Testis (tissue), 2 donors: Measurements from ENCODE around the gene LRRC2.

ENCODE experiments used
- CTCF ChIP-seq, 3 experiments: fragments of 450-650 bp in 2 of 3; fragments of 200-600 bp in 1 of 3; sonication (generic) in 1 of 3; IDR thresholded peaks; one replicate each; pipeline ENCODE4 v1.5.1; 2016 to 2019; ENCODE audit warnings: antibody characterized with exemption in 3 of 3, mild to moderate bottlenecking in 2 of 3, moderate library complexity in 1 of 3
- POLR2A ChIP-seq: fragments of 450-650 bp; IDR thresholded peaks from one replicate; pipeline ENCODE4 v1.6.1; 2017; ENCODE audit warnings: antibody characterized with exemption, mild to moderate bottlenecking, moderate library complexity

DNA sequence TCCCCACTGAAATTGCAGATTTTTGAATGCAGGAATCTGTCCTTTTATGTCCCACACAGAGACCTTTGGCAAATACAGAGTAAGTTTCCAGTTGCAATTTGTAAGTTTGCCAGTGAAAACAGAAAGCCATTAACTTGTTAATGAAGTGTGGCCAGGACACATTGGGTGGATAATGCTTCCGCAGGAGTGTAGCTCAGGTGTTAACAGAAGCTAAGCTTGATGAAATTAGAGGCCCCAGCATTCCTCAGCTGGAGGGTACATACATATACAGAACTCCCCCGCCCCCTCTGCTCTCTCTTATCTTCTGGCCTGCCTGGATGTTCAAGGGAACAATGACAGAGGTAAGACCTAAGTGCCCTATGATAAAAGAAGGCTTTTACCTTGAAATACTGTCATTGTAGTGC is 8.1 kb upstream of the LRRC2 start:
- TF ChIP-seq POLR2A (no peak), CTCF (IDR thresholded peaks at IDR 0.05) (no peak)
